Thoracic aorta (tissue), 2 donors: ENCODE results near the gene RANBP1. TPM values are rescaled to one million over a fixed set of nuclear protein-coding genes. Genes with fewer than 3 reads are reported as not detected.

Experiments used
- ATAC-seq: fragments of 150-250 bp; one replicate; pipeline ENCODE4 v1.8.0; 2017; ENCODE audit warnings: low read depth; ENCODE audit not compliant: insufficient number of reproducible peaks, low FRiP score
- DNase-seq: peaks from one replicate; pipeline ENCODE4 v3.0.0-alpha.2; 2020; ENCODE audit warnings: low spot score
- H3K27ac ChIP-seq, 2 donors: fragments of 200-600 bp; sonication (generic); 1 replicate in 1 of 2; 2 replicates in 1 of 2; pipeline ENCODE4 v1.5.1; 2016; ENCODE audit warnings: mild to moderate bottlenecking in 2 of 2, moderate library complexity in 2 of 2
- H3K27me3 ChIP-seq: fragments of 200-600 bp; sonication (generic); replicated peaks from 2 replicates; pipeline ENCODE4 v1.6.0; 2016; ENCODE audit warnings: mild to moderate bottlenecking; ENCODE audit not compliant: insufficient read depth
- H3K36me3 ChIP-seq: fragments of 200-600 bp; sonication (generic); one replicate; pipeline ENCODE4 v1.5.1; 2016
- H3K4me1 ChIP-seq, 2 donors: fragments of 200-600 bp; sonication (generic); 1 replicate in 1 of 2; 2 replicates in 1 of 2; pipeline versions ENCODE4 v1.5.1 to v1.6.0; 2016; ENCODE audit warnings: low read depth in 2 of 2, mild to moderate bottlenecking in 1 of 2; ENCODE audit not compliant: control insufficient read depth in 1 of 2
- H3K4me3 ChIP-seq: fragments of 200-600 bp; sonication (generic); 2 replicates; pipeline ENCODE4 v1.5.1; 2016; ENCODE audit warnings: mild to moderate bottlenecking
- H3K9me3 ChIP-seq: fragments of 200-600 bp; sonication (generic); 2 replicates; pipeline ENCODE4 v1.5.1; 2016
- total RNA-seq, 2 donors: library from RNA; depleted of rRNA; stranded (reverse); fragments of >200 nt; gene quantifications; one replicate each; pipeline versions ENCODE4 v1.1.0 to v1.2.3, GENCODE V29; 2016
- TF ChIP-seq, protein P1 (sequence below): fragments of 200-600 bp; sonication (generic); IDR thresholded peaks from one replicate; pipeline ENCODE4 v1.5.1; 2019; ENCODE audit warnings: antibody characterized with exemption

RANBP1 gene
- total RNA-seq, 2 donors from 2014 or later, result 130 to 140 TPM

GRCh38 chr22:20145206-20145831 is 29.4 kb downstream of the RANBP1 start:
- DNase-seq (no peak), ATAC-seq (no peak)
- Histone ChIP-seq H3K4me3 (no peak overlapping the region), H3K27me3 (no peaks in the 10 kb centered on the region), H3K9me3 (no peaks in the 10 kb centered on the region), H3K27ac (no peak overlapping the region), H3K36me3 (no peaks in the 10 kb centered on the region), H3K4me1 (peaks cover 0 to 4% of the 10 kb centered on the region in 2 donors)
- TF ChIP-seq, protein P1, sequence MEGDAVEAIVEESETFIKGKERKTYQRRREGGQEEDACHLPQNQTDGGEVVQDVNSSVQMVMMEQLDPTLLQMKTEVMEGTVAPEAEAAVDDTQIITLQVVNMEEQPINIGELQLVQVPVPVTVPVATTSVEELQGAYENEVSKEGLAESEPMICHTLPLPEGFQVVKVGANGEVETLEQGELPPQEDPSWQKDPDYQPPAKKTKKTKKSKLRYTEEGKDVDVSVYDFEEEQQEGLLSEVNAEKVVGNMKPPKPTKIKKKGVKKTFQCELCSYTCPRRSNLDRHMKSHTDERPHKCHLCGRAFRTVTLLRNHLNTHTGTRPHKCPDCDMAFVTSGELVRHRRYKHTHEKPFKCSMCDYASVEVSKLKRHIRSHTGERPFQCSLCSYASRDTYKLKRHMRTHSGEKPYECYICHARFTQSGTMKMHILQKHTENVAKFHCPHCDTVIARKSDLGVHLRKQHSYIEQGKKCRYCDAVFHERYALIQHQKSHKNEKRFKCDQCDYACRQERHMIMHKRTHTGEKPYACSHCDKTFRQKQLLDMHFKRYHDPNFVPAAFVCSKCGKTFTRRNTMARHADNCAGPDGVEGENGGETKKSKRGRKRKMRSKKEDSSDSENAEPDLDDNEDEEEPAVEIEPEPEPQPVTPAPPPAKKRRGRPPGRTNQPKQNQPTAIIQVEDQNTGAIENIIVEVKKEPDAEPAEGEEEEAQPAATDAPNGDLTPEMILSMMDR, result no peak

- ATAC-seq (no peak), DNase-seq (no peak)
- H3K9me3 ChIP-seq, result no peaks in the 10 kb centered on the region
- no peak overlapping the region for H3K4me3 ChIP-seq
- TF ChIP-seq, protein P1, result no peak
- no peak overlapping the region for H3K27ac ChIP-seq
- H3K36me3 ChIP-seq, result no peaks in the 10 kb centered on the region
- no peaks in the 10 kb centered on the region for H3K27me3 ChIP-seq
- peaks cover 0 to 4% of the 10 kb centered on the region in 2 donors for H3K4me1 ChIP-seq
Observed at GRCh38 chr22:20145832-20146223, 29.9 kb downstream of the RANBP1 start.

- no peaks in the 10 kb centered on the region for H3K27me3 ChIP-seq
- TF ChIP-seq, protein P1, result no peak
- no peak for DNase-seq
Observed at GRCh38 chr22:20146777-20147176, 30.9 kb downstream of the RANBP1 start.

GRCh38 chr22:20147237-20147988 is 31.5 kb downstream of the RANBP1 start:
- DNase-seq (no peak), ATAC-seq (no peak)
- no peaks in the 10 kb centered on the region for H3K9me3 ChIP-seq
- H3K4me3 ChIP-seq, result no peak overlapping the region
- TF ChIP-seq, protein P1, result no peak
- no peaks in the 10 kb centered on the region for H3K4me1 ChIP-seq
- no peak overlapping the region for H3K27ac ChIP-seq
- no peaks in the 10 kb centered on the region for H3K36me3 ChIP-seq
- no peaks in the 10 kb centered on the region for H3K27me3 ChIP-seq

More at GRCh38 chr22:20146777-20147176, 30.9 kb downstream of the RANBP1 start:
- Histone ChIP-seq H3K4me1 (no peaks in the 10 kb centered on the region), H3K9me3 (no peaks in the 10 kb centered on the region), H3K4me3 (no peak overlapping the region), H3K27ac (no peak overlapping the region), H3K36me3 (no peaks in the 10 kb centered on the region)
- ATAC-seq, result no peak

DNA sequence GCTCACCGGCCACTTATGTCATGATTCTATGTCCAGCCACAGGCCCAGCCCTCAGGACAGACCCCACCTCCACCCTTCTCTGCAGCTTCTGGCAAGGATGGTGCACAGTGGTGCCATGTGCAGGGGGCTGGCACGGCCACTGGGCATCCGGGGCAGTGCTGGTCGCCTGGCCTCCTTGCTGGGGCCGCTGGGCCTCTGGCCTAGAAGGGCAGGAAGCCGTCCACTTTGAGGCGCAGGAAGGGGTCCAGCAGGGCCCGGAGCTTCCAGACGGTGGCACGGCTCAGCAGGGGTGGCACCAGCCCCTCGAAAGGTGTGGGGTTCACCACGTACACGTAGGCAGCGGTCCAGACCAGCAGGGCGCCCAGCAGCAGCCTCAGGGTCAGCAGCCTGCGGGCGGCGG is 32.5 kb downstream of the RANBP1 start:
- Histone ChIP-seq H3K27me3 (no peaks in the 10 kb centered on the region), H3K4me3 (no peak overlapping the region), H3K4me1 (no peaks in the 10 kb centered on the region), H3K27ac (no peak overlapping the region), H3K36me3 (no peaks in the 10 kb centered on the region), H3K9me3 (no peaks in the 10 kb centered on the region)
- no peak for DNase-seq
- no peak for ATAC-seq
- TF ChIP-seq, protein P1, result no peak
